RKO (cell line): ENCODE results near the gene SPHK1.

ENCODE experiments used
- DNase-seq: peaks from one replicate; pipeline ENCODE4 v3.0.0-alpha.2; 2016; ENCODE audit warnings: low spot score

SPHK1 gene

DNA sequence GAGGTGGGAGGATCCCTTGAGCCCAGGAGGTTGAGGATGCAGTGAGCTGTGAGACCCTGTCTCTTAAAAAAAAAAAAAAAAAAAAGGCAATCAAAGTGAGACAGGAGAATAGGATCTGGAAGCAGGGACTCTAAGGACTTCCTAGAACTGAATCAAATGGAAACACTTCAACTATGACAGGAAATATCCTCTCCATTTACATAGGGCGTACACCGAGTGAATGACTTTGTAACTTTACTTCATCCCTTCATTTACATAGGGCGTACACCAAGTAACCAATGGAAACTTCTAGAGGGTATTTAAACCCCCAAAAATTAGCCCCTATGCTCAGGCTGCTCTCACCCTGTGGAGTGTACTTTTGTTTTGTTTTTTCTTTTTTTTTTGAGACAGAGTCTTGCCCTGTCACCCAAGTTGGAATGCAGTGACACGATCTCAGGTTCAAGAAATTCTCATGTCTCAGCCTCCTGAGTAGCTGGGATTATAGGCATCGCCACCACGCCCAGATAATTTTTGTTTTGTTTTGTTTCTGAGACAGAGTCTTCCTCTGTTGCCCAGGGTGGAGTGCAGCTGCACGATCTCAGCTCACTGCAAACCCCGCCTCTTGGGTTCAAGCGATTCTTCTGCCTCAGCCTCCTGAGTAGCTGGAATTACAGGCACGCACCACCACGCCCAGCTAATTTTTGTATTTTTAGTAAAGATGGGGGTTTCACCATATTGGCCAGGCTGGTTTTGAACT lies 21.1 kb upstream of the SPHK1 start:
- no peak for DNase-seq

DNA sequence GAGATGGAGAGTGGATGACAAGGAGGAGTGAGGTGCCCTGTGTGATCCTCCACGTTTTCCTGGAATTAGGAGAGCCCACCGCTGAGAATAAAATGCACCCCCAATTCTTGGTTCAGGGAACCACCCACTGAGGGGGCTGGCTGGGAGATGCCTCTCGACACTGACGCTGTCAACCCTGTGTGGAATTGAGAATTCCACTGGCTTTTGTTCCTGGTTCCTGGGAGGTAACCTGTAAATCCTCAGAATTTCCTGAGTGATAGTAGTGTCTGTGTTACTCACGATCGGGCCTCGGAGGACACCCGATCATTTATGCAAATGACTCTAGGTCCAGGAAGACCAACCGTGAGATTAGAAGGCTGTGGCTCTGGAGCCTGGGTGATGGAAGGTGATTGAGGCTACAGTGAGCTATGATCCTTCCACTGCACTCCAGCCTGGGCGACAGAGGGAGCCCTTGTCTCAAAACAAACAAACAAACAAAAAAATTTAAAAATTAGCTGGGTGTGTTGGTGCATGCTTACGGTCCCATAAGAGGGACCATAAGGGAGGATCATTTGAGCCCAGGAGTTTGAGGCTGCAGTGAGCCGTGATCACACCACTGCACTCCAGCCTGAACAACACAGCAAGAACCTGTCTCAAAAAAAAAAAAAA lies 19.0 kb upstream of the SPHK1 start:
- DNase-seq, result no peak

DNA sequence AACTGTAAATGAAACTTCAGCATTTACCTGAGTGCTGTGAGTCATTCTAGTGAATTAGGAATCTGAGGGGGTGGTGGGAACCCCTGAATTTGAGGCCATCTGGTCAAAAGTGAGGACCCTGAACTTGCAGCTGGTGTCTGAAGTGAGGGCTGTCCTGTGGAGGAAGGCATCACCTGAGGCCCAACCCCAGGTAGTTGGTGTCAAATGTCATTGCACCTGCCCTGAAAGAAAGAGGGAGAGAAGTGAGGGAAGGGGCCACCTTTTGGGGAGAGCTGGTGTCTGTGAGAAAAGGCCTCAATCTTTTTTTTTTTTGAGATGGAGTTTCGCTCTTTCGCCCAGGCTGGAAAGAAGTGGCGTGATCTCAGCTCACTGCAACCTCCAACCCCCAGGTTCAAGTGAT lies 18.2 kb upstream of the SPHK1 start:
- no peak for DNase-seq

DNA sequence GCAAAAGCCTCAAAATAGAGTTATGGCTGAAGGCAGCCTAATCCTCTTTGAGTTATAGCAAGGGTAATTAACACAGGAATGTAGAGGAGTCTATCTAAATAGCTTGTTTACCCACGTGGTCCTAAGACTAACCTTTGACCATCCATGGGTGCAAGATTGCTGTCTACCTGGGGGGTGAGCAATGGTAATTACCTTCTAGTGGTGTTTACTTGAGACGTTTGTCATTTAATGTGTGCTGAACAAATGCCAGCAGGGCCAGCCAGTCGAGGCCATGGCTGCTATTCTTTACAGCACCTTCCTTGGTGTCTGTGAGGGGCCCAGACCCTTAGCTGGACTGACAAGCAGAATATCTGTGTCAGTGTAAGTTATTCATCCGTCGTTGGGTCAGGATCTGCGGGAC lies 16.8 kb upstream of the SPHK1 start:
- DNase-seq, result no peak

DNA sequence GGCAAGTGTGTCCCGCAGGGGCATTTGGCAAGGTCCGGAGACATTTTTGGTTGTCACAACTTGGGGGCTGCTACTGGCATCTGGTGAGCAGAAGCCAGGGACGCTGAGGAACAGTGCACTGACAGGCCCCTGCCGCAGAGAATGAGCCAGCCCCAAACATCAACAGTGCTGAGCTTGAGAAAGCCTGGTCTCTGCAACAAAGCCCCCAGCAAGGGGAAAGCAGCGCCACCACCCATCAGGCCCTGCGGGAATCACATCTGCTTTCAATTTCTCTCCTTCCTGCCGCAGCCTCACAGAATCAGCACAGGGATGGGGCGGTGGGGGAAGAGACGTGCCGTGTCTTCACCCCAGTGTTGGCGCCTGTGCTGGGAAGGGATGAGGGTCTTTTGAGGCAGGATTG lies 15.9 kb upstream of the SPHK1 start:
- no peak for DNase-seq

DNA sequence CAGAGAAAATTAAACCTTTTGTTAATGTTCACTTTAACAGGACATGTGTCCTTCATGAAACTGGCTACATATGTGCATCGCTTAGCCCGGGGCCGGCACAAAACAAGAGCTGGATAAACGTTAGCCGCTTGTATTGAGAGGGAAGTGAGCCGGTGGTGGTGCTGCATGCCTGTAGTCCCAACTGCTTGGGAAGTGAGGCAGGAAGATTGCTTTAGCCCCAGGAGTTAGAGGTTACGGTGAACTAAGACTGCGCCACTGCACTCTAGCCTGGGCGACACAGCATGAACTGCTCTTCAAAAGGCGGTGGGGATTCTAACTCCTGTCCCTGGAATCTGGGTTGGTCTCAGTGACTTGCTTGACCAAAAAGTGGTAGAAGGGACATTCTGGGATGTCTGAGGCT lies 15.0 kb upstream of the SPHK1 start:
- DNase-seq, result no peak

DNA sequence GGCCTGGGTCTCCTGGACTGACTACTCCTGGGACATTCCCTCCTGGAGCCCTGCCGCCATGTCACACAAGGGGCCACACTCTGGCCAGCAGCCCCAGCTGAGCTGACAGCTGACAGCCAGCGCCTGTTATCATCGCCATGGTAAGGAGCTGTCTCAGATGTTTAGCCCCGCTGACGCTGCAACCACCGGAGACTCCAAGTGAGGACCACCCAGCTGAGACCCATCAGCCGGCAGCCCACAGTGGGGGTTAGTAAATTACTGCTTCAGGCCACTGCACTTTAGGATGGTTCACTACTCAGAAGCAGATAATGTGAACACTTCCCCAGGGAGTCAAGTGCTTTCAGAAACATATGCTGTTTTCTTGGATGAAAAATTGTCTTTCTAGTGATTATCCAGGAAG lies 14.6 kb upstream of the SPHK1 start:
- DNase-seq, result no peak

DNA sequence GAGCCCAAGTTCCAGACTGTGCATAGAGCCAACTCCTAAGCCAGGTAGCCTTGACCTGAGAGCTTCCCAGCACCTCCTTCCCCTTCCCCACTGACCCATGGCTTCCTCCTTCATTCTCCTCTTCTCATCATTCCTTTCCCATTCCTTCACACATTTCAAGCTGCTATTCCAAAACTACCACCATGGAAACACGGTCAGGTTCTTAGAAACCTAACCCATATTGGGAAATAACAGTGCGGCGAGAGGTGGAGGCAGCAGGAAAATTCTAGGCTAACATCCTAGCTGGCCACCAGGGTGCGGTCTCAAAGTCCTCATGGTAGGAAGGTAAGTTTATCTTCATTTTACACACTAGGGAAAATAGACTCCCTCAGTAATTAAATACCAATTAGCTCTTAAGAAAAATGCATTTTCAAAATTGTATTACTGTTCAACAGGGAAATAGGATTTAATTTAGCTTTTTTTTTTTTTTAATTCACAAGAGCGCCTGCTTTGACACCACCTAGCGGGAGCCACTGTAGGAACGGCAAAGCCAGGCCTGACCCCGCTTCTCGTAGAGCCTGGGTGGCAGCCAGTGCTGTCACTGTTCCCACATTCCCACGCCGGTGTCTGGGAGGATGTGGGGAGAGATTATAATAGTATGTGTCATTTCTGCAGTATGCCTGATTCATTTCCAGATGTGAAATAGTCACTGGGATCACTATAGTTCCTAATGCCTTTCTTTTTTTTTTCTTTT lies 14.0 kb upstream of the SPHK1 start:
- DNase-seq, result peak; percentile 99

DNA sequence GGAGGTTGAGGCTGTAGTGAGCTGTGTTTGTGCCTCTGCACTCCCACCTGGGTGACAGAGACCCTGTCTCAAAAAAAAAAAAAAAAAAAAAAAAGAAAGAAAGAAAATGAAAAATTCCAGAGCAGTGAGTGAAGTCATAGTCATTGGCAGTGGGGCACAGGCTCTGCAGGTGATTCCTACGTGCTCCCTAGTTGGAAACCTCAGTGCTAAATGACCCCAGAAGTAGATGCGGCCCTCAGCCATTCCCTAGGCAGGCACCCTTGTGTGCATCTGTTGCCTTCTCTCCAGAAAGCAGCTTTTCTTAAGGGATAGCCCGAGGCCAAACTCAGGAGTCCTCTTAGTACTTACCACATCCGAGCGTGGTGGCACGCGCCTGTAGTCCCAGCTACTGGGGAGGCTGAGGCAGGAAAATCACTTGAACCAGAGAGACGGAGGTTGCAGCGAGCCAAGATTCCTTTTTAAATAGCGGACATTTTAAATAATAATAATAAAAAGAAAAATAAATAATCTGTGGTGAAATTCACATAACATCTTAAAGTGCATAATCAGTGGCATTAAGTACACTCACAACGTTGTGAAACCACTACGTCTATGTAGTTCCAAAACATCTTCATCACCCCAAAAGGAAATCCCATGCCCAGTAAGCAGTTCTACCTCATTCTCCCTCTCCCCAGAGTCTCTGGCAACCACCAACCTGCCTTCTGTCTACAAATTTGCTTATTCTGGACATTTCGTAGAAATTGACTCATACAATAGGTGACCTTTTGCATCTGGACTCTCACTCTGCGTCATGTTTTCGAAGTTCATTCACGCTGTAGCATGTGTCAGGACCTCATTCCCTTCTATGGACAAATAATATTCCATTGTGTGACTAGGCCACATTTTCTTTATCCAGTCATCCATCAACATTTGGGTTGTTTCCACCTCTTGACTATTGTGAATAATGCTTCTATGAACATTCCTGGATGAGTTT lies 12.5 kb upstream of the SPHK1 start:
- peak; percentile 98 for DNase-seq

DNA sequence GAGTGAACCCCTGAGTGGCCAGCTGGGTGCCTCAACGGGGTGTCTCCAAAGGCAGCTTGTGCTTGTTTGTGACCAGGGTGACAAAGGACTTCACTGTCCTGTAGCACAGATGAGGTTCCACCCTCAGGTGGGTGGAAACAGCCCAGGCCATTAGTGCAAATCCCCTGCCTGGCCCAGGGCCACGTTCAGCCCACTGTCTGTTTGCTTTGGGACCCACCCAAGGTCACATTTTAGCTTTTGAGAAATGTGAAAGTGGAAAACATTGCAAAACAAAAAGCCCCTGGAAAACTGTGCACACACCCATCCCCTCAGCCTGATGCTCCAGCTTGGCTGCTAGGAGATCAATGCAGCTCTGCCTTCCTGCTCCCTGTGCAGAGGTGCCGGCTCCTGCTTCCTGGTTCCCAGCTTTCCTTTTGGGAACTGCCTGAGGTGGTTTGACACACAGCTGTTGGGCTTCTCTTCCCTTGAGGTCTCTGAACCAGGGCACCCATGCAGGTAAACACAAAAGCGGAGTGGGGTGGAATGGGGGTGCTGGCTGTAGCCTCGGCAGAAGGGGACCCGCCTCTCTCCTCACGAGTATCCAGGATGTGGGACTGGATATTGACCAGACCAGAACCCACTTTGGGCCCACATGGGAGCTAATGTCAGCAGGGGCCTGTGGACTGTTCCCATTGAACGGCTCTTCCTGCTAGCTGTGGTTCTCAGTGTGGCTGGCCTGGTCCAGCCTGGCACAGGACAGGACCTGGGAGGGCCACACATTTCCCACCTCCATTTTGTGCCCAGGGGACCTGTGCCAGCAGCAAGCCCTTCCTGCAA lies 7.9 kb upstream of the SPHK1 start:
- DNase-seq, result no peak

DNA sequence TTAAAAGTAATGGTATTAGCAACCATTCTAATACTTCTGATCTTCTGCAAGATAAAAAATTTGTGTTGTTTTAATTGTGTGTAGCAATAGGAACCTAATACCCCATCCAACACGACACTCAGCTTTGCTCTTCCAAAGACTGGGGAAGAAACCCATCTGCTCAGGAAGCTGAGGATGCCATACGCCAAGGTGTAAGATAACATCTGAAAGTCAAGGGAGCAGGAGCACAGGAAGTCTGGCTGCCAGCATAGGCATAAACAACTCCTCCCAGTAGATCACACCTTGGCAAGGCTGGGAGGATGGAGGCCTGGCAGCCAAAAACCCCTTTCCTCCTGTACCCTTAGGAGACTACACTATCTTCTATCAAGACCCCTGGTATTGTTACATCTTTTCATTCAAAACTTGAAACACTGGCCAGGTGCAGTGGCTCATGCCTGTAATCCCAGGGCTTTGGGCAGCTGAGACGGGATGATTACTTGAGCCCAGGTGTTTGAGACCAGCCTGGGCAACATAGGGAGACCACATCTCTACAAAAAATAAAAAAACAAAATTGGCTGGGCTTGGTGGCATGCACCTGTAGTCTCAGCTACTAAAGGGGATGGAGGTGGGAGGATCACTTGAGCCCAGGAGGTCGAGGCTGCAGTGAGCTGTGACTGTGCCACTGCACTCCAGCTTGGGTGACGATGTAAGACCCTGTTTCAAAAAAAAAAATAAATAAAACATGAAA lies 5.7 kb upstream of the SPHK1 start:
- no peak for DNase-seq

DNA sequence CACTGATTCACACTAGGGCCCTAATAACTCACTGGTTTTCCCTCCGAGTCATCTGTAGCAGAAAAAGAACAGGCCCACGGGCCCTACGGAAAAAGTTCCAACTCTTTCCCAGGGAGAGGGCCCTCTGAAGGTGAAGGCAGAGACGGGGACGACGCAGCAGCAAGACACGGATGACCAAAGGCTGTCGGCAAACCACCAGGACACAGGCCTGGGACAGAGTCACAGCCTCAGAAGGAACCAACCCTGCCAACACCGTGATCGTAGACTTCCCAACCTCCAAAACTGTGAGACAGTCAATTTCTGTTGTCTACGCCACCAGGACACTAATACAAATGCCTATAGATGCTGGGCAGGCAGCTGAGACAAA lies 5.2 kb upstream of the SPHK1 start:
- no peak for DNase-seq

DNA sequence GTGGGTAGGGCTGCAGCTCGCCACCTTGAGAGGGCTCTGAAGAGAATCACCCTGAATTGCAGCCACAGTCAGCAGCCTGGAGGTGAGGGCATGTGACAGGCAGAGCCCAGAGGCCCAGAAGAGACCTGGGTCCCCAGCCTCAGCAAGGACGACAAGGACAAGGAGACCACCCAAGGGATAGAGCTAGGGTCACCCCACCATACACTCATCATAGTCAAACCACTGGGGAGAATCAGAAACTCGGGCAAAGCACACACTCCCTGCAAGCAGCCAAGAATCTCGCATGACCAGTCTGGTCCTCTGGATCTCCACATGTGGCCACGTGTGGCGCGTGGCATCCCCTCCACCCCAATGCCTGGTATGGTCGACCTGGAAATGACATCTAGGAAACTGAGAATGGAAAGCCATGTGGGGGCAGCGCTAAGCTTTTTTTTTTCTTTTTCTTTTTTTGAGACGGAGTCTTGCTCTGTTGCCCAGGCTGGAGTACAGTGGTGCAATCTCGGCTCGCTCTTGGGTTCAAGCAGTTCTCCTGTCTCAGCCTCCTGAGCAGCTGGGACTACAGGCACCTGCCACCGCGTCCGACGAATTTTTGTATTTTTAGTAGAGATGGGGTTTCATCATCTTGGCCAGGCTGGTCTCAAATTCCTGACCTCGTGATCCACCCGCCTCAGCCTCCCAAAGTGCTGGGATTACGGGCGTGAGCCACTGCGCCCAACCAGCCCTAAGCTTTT lies 4.6 kb upstream of the SPHK1 start:
- DNase-seq, result no peak

DNA sequence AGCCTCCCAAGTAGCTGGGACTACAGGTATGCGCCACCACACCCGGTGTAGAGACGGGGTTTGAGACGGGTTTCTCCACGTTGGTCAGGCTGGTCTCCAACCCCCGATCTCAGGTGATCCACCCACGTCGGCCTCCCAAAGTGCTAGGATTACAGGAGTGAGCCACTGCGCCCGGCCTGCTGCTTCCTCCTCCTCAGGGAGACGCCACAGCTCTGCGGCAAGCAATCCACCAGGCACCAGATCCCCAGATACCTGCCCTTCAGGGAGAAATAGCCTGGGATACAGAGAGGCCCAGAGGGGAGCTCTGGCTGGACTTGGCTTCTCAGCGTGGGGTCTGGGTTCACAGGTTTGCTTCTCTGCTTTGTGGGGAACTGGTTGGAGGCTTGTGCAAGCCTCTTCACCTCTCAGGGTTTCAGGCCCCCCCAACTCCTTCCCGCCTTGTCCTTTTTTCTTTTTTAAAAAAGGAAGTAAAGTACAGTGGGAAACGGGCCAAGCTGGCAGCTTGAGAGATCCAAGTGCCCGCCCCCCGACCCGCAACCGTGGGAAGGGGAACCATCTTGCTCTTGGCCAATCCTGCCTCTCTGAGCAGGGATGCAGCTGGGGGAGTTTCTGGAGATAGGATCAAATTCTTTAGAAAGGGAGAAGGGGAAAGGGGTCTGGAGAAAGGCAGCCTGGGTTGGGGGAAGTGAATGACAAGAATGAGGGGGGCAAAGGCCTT lies 2.6 kb upstream of the SPHK1 start:
- DNase-seq, result no peak

DNA sequence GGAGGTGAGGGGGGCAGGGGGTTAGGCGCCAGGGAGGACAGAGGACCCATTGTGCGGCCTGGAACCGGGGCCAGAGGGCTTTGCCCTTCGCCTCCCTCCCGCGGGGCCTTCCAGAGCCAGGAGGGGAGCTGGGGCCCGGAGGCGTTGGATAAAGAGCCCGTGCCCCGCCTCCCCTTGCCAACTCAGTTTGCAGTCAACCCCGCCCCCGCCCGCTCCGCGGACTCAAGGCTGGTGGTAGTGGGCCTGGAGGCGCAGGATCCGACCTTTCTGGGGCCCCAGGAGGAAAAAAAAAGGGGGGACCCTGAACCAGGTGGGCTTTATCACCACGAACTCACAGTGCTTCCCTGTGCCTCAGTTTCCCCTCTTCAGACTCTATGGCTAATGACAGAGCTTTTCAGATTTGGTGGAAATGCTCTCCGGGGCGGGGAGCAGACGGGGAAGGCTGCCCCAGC lies 2.0 kb upstream of the SPHK1 start:
- DNase-seq, result peak; percentile 75

DNA sequence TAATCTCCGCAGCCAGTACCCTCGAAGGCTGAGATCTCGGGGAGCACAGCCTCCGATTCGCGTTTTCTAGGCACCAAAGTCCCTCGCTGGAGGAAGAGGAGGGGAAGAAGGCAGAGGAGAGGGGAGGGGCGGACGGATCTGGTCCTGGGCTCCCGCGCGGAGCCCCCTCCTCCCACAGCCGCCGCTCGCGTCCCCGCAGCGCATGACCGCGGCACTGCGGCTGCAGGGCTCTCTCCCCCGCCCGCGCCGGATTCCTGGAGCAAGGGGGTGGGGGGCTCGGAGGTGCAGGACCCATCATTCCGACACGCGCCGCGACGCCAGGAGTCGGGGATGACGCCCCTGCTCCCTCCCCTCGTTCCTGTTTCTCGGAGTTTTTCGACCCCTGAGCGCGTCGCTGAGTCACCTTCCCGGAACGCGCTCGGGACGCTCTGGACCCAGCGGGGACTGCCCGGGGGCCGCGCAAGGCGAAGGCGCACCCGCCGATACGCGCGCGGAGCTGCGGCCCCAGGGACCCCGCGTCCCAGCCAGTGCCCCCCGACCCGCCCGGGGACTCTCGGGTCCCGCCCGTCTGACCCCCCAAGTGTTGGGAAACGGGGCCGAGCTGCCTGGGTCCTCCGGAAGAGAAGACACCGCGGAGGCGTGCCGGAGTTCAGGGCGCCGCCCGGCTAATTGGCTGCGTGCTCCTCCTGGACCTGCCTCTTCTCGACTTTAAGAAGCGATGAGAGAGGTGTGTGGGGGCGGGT lies 1.4 kb upstream of the SPHK1 start:
- DNase-seq, result peak; percentile 78

DNA sequence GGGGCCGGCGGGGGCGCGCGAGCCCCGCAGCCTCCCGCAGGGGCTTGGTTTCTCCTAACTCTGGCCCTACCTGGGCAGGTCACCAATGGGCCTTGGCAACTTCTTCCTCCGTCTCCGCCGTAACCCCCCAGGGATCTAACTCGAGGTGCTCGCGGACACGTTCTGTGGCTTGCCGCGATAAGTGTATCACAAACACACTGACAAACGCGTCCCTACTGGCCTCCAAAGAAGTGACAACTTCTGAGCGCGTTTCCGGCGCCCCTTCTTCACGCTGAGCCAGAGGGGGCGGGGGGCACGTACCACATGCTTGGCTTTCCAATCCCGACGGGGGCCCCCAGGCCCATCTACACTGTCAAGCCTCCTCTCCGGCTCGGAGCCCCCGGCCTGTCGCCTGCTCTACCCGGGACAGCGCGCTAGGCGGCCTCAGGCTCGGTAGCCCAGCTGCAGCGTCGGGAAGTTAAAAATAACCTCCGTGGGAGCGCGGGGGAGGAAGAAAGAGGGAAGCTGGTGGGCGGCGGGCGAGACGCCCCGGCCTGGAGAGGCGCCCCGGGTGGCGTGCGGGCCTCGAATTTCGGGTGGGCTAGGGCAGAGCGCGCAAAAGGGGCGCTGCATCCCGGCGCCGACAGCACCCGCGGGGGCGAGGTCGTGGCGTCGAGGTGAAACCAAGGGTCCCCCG lies 725 bp upstream of the SPHK1 start:
- DNase-seq, result peak; percentile 78
